Fibroblast of peridontal ligament (primary cell): ENCODE data around the gene CNTN4.
"Not testable (repeated sequence)": the region's sequence is repeated elsewhere in the genome, so short reads cannot be mapped to it uniquely, and the experiment has no call there.

Source experiments
- DNase-seq: peaks from one replicate; pipeline ENCODE4 v3.0.0-alpha.2; 2010; ENCODE audit errors: extremely low read depth

CNTN4 gene

GRCh38 chr3:2516762-2517441 is 418.2 kb downstream of the CNTN4 start:
- no peak for DNase-seq

GRCh38 chr3:2517500-2518172 is 419.0 kb downstream of the CNTN4 start:
- no peak for DNase-seq

- DNase-seq = no peak
Measured at GRCh38 chr3:2523281-2523836, 424.7 kb downstream of the CNTN4 start.

GRCh38 chr3:2525968-2526367 is 427.3 kb downstream of the CNTN4 start:
- no peak for DNase-seq

- no peak for DNase-seq
Measured at GRCh38 chr3:2526926-2527325, 428.3 kb downstream of the CNTN4 start.

GRCh38 chr3:2527328-2527727 is 428.7 kb downstream of the CNTN4 start:
- not testable (repeated sequence) for DNase-seq

- not testable (repeated sequence) for DNase-seq
Measured at GRCh38 chr3:2534767-2535166, 436.1 kb downstream of the CNTN4 start.

- no peak for DNase-seq
Measured at GRCh38 chr3:2535206-2535605, 436.5 kb downstream of the CNTN4 start.

GRCh38 chr3:2536575-2536974 is 437.9 kb downstream of the CNTN4 start:
- no peak for DNase-seq

- no peak for DNase-seq
Measured at GRCh38 chr3:2540115-2540514, 441.4 kb downstream of the CNTN4 start.

- DNase-seq = no peak
Measured at GRCh38 chr3:2543247-2543646, 444.6 kb downstream of the CNTN4 start.

- no peak for DNase-seq
Measured at GRCh38 chr3:2544212-2544611, 445.5 kb downstream of the CNTN4 start.

- no peak for DNase-seq
Measured at GRCh38 chr3:2544718-2545117, 446.1 kb downstream of the CNTN4 start.

- DNase-seq = no peak
Measured at GRCh38 chr3:2547049-2547448, 448.4 kb downstream of the CNTN4 start.

- DNase-seq = no peak
Measured at GRCh38 chr3:2554656-2555055, 456.0 kb downstream of the CNTN4 start.

- no peak for DNase-seq
Measured at GRCh38 chr3:2558796-2559195, 460.1 kb downstream of the CNTN4 start.

- no peak for DNase-seq
Measured at GRCh38 chr3:2567451-2567850, 468.8 kb downstream of the CNTN4 start.

GRCh38 chr3:2568156-2568555 is 469.5 kb downstream of the CNTN4 start:
- no peak for DNase-seq

- no peak for DNase-seq
Measured at GRCh38 chr3:2568929-2569328, 470.3 kb downstream of the CNTN4 start.

- no peak for DNase-seq
Measured at GRCh38 chr3:2577571-2577970, 478.9 kb downstream of the CNTN4 start.

GRCh38 chr3:2578560-2578959 is 479.9 kb downstream of the CNTN4 start:
- DNase-seq = no peak

- no peak for DNase-seq
Measured at GRCh38 chr3:2579206-2579605, 480.5 kb downstream of the CNTN4 start.

- no peak for DNase-seq
Measured at GRCh38 chr3:2583046-2583445, 484.4 kb downstream of the CNTN4 start.
